ENCODE measurements around the gene APOA5.
"Not testable (repeated sequence)": the region's sequence is repeated elsewhere in the genome, so short reads cannot be mapped to it uniquely, and the experiment has no call there.

APOA5 gene, protein sequence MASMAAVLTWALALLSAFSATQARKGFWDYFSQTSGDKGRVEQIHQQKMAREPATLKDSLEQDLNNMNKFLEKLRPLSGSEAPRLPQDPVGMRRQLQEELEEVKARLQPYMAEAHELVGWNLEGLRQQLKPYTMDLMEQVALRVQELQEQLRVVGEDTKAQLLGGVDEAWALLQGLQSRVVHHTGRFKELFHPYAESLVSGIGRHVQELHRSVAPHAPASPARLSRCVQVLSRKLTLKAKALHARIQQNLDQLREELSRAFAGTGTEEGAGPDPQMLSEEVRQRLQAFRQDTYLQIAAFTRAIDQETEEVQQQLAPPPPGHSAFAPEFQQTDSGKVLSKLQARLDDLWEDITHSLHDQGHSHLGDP

DNA sequence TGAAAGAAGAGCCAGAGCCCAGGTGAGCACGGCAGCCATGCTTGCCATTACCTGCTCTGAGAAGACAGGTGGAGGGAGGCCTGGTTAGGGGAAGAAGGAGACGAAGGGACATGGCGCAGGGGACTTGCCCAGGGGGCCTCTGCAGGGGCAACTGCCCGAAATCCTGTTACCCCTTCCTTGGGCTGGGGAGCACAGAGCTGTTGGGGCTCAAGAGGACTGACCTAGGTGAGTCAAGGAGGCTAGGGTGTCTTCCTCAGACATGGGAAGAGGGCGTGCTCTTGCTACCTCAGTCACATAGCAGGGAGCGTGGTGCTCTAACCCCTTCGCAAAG lies at the start of gene APOA5:
APOA5 (minus strand) TSS at position 67 of the 331 bp plus-strand sequence; CDS start at position 48, 19 bp downstream.
- H3K27me3 ChIP-seq (replicated peaks; ENCODE audit: control insufficient read depth, insufficient read depth, low read length): no peaks in the 10 kb centered on the region
- H3K4me3 ChIP-seq (ENCODE audit: low read length): peak within 1 kb of the TSS; percentile 4
- peaks cover 38% of the 10 kb centered on the region for H3K4me1 ChIP-seq (ENCODE audit: control insufficient read depth, insufficient read depth, low read length)
- H3K9ac ChIP-seq (ENCODE audit: low read length): peak within 1 kb of the TSS; percentile 39
- no peaks in the 10 kb centered on the region for H3K9me3 ChIP-seq (ENCODE audit: control insufficient read depth, low read length)
- H3K36me3 ChIP-seq (ENCODE audit: control insufficient read depth, insufficient read depth, low read length, severe bottlenecking): no peaks in the 10 kb centered on the region
- DNase-seq (ENCODE audit: low read depth): no peak

DNA sequence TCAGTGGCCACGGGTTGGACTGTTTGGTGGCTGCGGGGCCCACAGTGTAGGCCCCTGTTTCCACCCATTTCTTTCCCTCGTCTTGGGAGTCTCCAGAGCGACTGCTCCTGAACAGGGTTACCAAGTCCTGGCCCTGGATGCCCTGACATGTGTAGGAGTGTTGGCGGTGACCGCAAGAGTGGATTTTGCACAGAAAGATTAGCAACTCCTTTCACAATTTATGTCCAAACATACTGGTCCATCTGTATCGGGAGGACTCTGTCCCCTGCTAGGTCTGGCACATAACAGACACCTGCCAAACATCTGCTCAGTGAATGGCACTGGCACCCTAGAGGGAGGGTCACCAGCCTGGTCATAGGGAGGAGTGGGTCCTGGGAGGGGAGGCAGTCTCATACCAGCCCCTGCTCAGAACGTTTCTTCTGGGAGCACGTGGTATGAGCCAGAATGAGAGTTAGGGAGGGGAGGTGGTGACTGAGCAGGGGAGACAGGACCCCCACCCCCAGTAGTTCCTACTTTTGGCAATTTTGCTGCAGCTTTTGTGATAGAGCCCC lies 49.1 kb upstream of the APOA5 start:
- Histone ChIP-seq H3K36me3 (ENCODE audit: control insufficient read depth, insufficient read depth, low read length, severe bottlenecking) (peaks cover 23% of the 10 kb centered on the region), H3K27me3 (replicated peaks; ENCODE audit: control insufficient read depth, insufficient read depth, low read length) (no peaks in the 10 kb centered on the region), H3K9me3 (ENCODE audit: control insufficient read depth, low read length) (no peaks in the 10 kb centered on the region), H3K4me3 (ENCODE audit: low read length) (no peak overlapping the region), H3K9ac (ENCODE audit: low read length) (no peak overlapping the region), H3K4me1 (ENCODE audit: control insufficient read depth, insufficient read depth, low read length) (peaks cover 8% of the 10 kb centered on the region)
- DNase-seq (ENCODE audit: low read depth): no peak

DNA sequence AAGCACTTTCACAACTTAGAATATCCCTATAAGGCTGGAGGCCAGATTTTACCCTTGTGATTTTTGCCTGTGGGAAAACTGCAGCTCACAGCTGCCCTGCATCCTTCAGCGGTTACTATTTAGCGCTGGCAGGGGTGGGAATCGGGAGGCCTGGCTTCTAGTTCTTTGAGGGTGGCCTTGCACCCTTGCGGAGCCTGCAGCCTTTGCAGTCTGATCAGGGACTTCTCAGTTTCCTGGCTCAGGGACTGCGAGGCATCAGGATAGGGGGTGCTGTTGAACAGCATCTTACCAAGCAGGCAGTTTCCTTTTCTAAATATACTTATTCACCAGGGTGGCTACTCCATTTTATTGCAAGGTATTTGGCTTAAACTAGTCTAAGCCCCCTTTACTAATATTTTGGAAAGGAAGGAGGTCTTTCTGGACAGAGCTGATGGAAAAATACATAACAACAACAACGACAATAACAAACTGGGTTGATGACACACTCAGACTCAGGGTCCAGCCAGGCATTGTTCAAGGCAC lies 48.6 kb upstream of the APOA5 start:
- Histone ChIP-seq H3K36me3 (ENCODE audit: control insufficient read depth, insufficient read depth, low read length, severe bottlenecking) (peaks cover 17% of the 10 kb centered on the region), H3K9ac (ENCODE audit: low read length) (no peak overlapping the region), H3K9me3 (ENCODE audit: control insufficient read depth, low read length) (no peaks in the 10 kb centered on the region), H3K4me1 (ENCODE audit: control insufficient read depth, insufficient read depth, low read length) (peaks cover 12% of the 10 kb centered on the region), H3K27me3 (replicated peaks; ENCODE audit: control insufficient read depth, insufficient read depth, low read length) (no peaks in the 10 kb centered on the region), H3K4me3 (ENCODE audit: low read length) (no peak overlapping the region)
- peak; percentile 20 for DNase-seq (ENCODE audit: low read depth)

DNA sequence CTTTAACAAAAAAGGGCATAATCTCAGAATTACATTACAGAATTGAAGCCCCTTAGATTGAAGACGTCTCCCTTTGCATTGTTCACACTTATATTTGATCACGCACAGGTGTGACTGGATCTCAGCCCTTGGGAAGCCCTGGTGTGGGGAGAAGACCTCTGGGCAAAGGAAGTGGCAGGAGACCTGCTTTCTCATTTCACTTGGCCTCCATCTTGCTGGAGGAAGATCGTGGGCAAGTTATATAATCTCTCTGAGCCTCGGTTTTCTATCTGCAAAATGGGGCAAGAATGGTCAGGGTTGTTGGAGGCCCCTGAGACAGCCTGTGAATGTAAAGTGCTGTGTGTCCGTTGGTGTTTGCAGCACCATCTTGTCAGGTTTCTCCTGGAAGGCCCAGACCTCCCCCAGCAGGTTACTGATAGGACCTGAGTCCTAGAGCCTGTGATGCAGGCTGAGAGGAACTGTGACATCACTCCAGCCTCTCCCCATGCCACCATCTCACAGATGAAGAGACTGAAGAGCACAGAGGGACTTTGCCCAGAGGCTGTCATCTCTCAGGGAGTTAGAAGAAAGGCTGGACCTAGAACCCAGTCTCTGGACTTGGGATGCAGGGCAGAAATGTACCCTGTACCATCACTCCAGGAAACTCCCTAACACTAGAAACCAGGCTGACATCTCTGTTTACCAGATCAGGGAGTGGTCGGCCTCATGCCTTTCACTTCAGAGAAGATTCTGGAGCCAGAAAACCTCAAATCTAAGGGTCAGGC lies 46.8 kb upstream of the APOA5 start:
- H3K9me3 ChIP-seq (ENCODE audit: control insufficient read depth, low read length): no peaks in the 10 kb centered on the region
- H3K9ac ChIP-seq (ENCODE audit: low read length): no peak overlapping the region
- H3K4me3 ChIP-seq (ENCODE audit: low read length): no peak overlapping the region
- H3K36me3 ChIP-seq (ENCODE audit: control insufficient read depth, insufficient read depth, low read length, severe bottlenecking): peaks cover 7% of the 10 kb centered on the region
- no peaks in the 10 kb centered on the region for H3K27me3 ChIP-seq (replicated peaks; ENCODE audit: control insufficient read depth, insufficient read depth, low read length)
- peaks cover 15% of the 10 kb centered on the region for H3K4me1 ChIP-seq (ENCODE audit: control insufficient read depth, insufficient read depth, low read length)
- DNase-seq (ENCODE audit: low read depth): no peak

DNA sequence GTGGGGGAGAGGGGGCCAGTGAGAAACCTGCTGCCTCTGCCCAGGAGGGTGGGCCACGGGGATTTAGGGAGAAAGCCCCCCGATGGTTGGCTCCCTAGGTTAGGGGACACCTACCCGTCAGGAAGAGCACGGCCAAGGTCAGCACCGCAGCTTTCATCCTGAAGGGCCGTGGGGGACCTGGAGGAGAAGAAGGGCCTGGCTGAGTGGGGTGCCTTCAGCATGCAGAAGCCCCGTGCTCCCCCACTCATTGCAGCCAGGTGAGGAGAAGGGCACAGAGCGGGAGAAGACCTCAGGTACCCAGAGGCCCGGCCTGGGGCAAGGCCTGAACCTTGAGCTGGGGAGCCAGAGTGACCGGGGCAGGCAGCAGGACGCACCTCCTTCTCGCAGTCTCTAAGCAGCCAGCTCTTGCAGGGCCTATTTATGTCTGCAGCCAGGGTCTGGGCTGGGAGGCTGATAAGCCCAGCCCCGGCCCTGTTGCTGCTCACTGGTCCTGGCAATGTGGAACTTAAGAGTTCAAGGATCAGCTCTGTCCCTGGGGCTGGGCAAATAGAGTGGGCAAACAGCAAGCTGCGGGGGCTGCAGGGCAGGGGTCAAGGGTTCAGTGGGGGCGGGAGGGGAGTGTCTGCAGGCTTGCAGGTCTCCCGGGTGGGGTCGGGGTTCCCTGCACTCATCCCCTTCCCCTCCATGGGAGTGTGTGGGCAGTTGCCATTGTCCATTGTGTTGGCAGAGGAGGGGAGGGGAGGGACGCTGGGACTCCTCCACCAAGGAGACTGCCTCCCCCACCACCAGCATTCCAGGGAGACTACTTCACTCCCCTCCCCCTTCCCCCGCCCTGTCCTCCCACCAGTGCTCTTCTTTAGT lies 45.8 kb upstream of the APOA5 start, which contains the start of gene APOA1:
APOA1 (minus strand) TSS at position 392 of the 861 bp plus-strand sequence; CDS start at position 157, 235 bp downstream.
- Histone ChIP-seq H3K4me3 (ENCODE audit: low read length) (no peak within 1 kb of the TSS), H3K36me3 (ENCODE audit: control insufficient read depth, insufficient read depth, low read length, severe bottlenecking) (no peaks in the 10 kb centered on the region), H3K9me3 (ENCODE audit: control insufficient read depth, low read length) (no peaks in the 10 kb centered on the region), H3K27me3 (replicated peaks; ENCODE audit: control insufficient read depth, insufficient read depth, low read length) (peaks cover 3% of the 10 kb centered on the region), H3K4me1 (ENCODE audit: control insufficient read depth, insufficient read depth, low read length) (peaks cover 15% of the 10 kb centered on the region), H3K9ac (ENCODE audit: low read length) (no peak within 1 kb of the TSS)
- DNase-seq (ENCODE audit: low read depth): no peak

DNA sequence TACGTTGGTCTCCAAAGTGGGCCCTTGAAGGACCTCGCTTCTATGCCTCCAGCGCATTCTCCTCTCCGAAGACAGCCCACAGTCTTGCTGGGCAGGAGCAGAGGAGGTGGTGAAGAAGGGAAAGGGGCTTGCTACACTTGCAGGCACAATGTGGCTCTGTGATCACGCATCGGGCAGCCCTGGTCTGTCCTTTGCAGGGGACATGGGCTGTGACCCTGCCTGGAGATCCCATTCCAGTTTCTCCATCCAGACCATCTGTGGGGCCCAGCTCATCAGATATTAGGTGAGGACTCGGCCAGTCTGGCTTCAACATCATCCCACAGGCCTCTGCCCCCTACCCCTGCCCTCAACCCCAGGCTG lies 44.9 kb upstream of the APOA5 start:
- Histone ChIP-seq H3K27me3 (replicated peaks; ENCODE audit: control insufficient read depth, insufficient read depth, low read length) (peaks cover 3% of the 10 kb centered on the region), H3K9me3 (ENCODE audit: control insufficient read depth, low read length) (no peaks in the 10 kb centered on the region), H3K36me3 (ENCODE audit: control insufficient read depth, insufficient read depth, low read length, severe bottlenecking) (no peaks in the 10 kb centered on the region), H3K4me3 (ENCODE audit: low read length) (no peak overlapping the region), H3K9ac (ENCODE audit: low read length) (no peak overlapping the region), H3K4me1 (ENCODE audit: control insufficient read depth, insufficient read depth, low read length) (peaks cover 15% of the 10 kb centered on the region)
- no peak for DNase-seq (ENCODE audit: low read depth)

DNA sequence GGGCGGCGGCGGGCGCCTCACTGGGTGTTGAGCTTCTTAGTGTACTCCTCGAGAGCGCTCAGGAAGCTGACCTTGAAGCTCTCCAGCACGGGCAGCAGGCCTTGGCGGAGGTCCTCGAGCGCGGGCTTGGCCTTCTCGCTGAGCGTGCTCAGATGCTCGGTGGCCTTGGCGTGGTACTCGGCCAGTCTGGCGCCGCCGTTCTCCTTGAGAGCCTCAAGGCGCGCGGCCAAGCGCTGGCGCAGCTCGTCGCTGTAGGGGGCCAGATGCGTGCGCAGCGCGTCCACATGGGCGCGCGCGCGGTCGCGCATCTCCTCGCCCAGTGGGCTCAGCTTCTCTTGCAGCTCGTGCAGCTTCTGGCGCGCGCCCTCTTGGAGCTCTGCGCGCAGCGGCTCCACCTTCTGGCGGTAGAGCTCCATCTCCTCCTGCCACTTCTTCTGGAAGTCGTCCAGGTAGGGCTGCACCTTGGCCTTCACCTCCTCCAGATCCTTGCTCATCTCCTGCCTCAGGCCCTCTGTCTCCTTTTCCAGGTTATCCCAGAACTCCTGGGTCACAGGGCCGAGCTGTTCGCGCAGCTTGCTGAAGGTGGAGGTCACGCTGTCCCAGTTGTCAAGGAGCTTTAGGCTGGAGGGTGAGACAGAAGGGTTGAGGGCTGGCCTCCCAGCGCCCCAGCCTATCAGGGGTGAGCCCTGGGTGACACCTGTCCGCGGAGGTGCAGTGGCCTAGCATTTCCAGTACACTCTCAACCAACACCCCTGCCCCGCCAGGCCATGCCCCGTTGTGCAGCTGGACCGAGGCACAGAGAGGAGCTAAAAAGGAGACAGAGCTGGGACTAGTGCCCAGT lies 44.3 kb upstream of the APOA5 start:
- no peaks in the 10 kb centered on the region for H3K9me3 ChIP-seq (ENCODE audit: control insufficient read depth, low read length)
- peak overlapping the region; percentile 52 for H3K4me3 ChIP-seq (ENCODE audit: low read length)
- peak; percentile 92 for DNase-seq (ENCODE audit: low read depth)
- no peaks in the 10 kb centered on the region for H3K36me3 ChIP-seq (ENCODE audit: control insufficient read depth, insufficient read depth, low read length, severe bottlenecking)
- H3K4me1 ChIP-seq (ENCODE audit: control insufficient read depth, insufficient read depth, low read length): peaks cover 15% of the 10 kb centered on the region
- peaks cover 3% of the 10 kb centered on the region for H3K27me3 ChIP-seq (replicated peaks; ENCODE audit: control insufficient read depth, insufficient read depth, low read length)
- peak overlapping the region; percentile 64 for H3K9ac ChIP-seq (ENCODE audit: low read length)

DNA sequence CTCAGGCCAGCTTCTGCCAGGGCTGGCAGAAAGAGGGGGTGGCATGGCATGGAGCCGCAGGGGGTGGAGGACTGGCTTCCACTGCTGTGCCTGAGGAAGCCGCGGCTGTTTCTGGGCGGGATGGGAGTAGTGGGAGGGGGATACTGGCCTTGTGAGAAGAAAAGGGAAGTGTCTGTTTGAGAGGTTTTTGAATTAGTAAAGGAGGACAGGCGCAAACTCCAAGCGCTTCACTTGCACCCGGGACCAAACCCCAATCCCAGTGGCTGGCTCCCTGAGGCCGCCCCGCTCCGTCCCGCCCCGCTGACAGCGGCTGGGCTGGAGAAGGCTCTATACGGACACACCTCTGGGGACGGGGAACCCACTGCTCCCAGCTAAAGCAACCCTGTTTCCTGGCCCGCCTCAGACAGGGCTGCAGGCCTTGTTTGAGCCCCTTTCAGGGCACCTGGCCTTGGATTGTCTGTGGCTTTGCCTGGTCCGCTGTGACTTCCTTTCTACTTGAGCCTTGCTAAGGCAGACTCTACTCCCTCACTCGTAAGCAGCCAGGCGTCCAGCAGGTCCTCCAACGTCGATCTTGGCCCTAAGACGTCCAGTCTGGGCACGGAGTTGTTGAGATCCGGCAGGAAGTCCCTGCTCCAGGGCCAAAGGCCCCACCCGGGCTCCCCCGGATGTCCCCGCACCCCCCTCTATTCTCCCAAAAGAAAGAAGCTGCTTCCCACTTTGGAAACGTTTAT lies 43.5 kb upstream of the APOA5 start:
- DNase-seq (ENCODE audit: low read depth): no peak
- no peaks in the 10 kb centered on the region for H3K36me3 ChIP-seq (ENCODE audit: control insufficient read depth, insufficient read depth, low read length, severe bottlenecking)
- H3K9me3 ChIP-seq (ENCODE audit: control insufficient read depth, low read length): no peaks in the 10 kb centered on the region
- H3K4me1 ChIP-seq (ENCODE audit: control insufficient read depth, insufficient read depth, low read length): peaks cover 14% of the 10 kb centered on the region
- H3K27me3 ChIP-seq (replicated peaks; ENCODE audit: control insufficient read depth, insufficient read depth, low read length): peaks cover 3% of the 10 kb centered on the region
- H3K4me3 ChIP-seq (ENCODE audit: low read length): peak overlapping the region; percentile 52
- peak overlapping the region; percentile 64 for H3K9ac ChIP-seq (ENCODE audit: low read length)

DNA sequence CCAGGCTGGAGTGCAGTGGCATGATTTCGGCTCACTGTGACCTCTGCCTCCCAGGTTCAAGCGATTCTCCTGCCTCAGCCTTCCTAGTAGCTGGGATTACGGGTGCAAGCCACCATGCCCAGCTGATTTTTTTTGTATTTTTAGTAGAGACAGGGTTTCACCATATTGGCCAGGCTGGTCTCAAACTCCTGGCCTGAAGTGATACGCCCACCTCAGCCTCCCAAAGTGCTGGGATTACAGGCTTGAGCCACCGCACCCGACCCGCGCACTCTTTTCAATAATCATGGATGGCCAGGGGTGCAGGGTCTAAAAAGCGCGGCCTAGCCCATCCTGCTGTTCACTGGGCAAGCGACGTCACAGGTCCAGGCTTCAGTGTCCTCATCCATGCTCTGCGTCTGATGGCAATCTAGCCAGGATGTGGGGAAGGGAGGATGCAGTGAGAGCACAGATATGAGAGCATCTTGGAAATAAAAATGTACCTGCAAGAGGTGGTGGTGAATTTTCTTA lies 42.9 kb upstream of the APOA5 start:
- not testable (repeated sequence) for H3K9me3 ChIP-seq (ENCODE audit: control insufficient read depth, low read length); H3K9ac ChIP-seq (ENCODE audit: low read length); H3K27me3 ChIP-seq (replicated peaks; ENCODE audit: control insufficient read depth, insufficient read depth, low read length); DNase-seq (ENCODE audit: low read depth); H3K4me3 ChIP-seq (ENCODE audit: low read length); H3K36me3 ChIP-seq (ENCODE audit: control insufficient read depth, insufficient read depth, low read length, severe bottlenecking)
- peaks cover 11% of the 10 kb centered on the region for H3K4me1 ChIP-seq (ENCODE audit: control insufficient read depth, insufficient read depth, low read length)

All from adipocyte (in vitro differentiated cells).